Adrenal gland (tissue), 5 donors: Measurements from ENCODE around the gene SDK1.

Experiments used
- POLR2A ChIP-seq, 2 donors: fragments of 450-650 bp; IDR thresholded peaks; one replicate each; pipeline ENCODE4 v1.6.1; 2017; ENCODE audit warnings: antibody characterized with exemption in 2 of 2, mild to moderate bottlenecking in 2 of 2, moderate library complexity in 1 of 2
- TF ChIP-seq, protein P1 (sequence below), 6 experiments: fragments of 450-650 bp in 4 of 6; fragments of 200-600 bp in 2 of 6; sonication (generic) in 1 of 6; IDR thresholded peaks; 1 replicate in 5 of 6; 2 replicates in 1 of 6; pipeline versions ENCODE4 v1.5.1 to v1.8.0; 2016 to 2021; ENCODE audit warnings: antibody characterized with exemption in 6 of 6, mild to moderate bottlenecking in 2 of 6, moderate library complexity in 1 of 6
- donor health status: DM: no; HTN: no; CAD: no.

DNA sequence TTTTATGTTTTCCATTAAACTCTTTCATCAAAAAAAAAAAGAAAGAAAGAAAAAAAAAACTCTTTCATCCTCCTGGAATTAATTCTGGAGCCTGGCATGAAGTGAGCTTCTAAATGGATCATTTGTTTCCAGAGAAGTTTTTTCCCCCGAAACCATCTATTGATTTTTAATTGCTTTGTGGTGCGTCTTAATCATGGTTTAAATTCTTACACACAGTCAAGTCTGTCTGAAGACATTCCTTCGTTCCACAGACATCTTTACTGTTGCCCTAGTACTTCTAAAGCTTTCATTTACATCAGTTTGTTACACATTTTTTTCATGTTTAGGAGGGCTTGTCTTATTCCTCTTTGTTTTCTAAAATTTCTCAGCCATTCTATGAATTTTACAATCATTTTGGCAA lies 887.6 kb downstream of the SDK1 start:
- TF ChIP-seq, protein P1, sequence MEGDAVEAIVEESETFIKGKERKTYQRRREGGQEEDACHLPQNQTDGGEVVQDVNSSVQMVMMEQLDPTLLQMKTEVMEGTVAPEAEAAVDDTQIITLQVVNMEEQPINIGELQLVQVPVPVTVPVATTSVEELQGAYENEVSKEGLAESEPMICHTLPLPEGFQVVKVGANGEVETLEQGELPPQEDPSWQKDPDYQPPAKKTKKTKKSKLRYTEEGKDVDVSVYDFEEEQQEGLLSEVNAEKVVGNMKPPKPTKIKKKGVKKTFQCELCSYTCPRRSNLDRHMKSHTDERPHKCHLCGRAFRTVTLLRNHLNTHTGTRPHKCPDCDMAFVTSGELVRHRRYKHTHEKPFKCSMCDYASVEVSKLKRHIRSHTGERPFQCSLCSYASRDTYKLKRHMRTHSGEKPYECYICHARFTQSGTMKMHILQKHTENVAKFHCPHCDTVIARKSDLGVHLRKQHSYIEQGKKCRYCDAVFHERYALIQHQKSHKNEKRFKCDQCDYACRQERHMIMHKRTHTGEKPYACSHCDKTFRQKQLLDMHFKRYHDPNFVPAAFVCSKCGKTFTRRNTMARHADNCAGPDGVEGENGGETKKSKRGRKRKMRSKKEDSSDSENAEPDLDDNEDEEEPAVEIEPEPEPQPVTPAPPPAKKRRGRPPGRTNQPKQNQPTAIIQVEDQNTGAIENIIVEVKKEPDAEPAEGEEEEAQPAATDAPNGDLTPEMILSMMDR (IDR thresholded peaks at IDR 0.05): no peak
- no peak for TF ChIP-seq POLR2A (IDR thresholded peaks at IDR 0.05)
